Neural cell (in vitro differentiated cells): ENCODE data around the gene LDLRAD4. TPM values are rescaled to one million over a fixed set of nuclear protein-coding genes. Genes with fewer than 3 reads are reported as not detected.

Experiments
- H2AFZ ChIP-seq: fragments of 200-600, 300-800 bp; sonication (generic), shearing (Covaris generic); 2 replicates; pipeline ENCODE4 v1.6.0; 2014; ENCODE audit warnings: low read depth, mild to moderate bottlenecking, antibody characterized with exemption, low read length, moderate library complexity
- H3F3A ChIP-seq: fragments of 200-600 bp; shearing (Covaris generic); 2 replicates; pipeline ENCODE4 v1.6.1; 2016; ENCODE audit warnings: mild to moderate bottlenecking, moderate library complexity, mixed read lengths, antibody characterized with exemption, low read length; ENCODE audit not compliant: insufficient read depth, poor library complexity, severe bottlenecking
- H3K27ac ChIP-seq: fragments of 200-600, 300-800 bp; sonication (generic), shearing (Covaris generic); 2 replicates; pipeline ENCODE4 v1.5.1; 2014; ENCODE audit warnings: mild to moderate bottlenecking, low read length, moderate library complexity
- H3K27me3 ChIP-seq: fragments of 300-800, 200-600 bp; sonication (generic), shearing (Covaris generic); 2 replicates; pipeline ENCODE4 v1.6.0; 2014; ENCODE audit warnings: mild to moderate bottlenecking, low read depth, low read length, moderate library complexity; ENCODE audit not compliant: insufficient read depth
- H3K36me3 ChIP-seq: fragments of 300-800, 200-600 bp; sonication (generic), shearing (Covaris generic); 2 replicates; pipeline ENCODE4 v1.5.1; 2014; ENCODE audit warnings: mild to moderate bottlenecking, antibody characterized with exemption, low read length, moderate library complexity; ENCODE audit not compliant: insufficient read depth
- H3K4me2 ChIP-seq: fragments of 300-800, 200-600 bp; sonication (generic), shearing (Covaris generic); 2 replicates; pipeline ENCODE4 v1.6.0; 2014; ENCODE audit warnings: mild to moderate bottlenecking, low read length
- H3K4me3 ChIP-seq: fragments of 300-800, 200-600 bp; sonication (generic), shearing (Covaris generic); 2 replicates; pipeline ENCODE4 v1.5.1; 2014; ENCODE audit warnings: mild to moderate bottlenecking, low read length, moderate library complexity
- H3K79me2 ChIP-seq: fragments of 200-600 bp; shearing (Covaris generic); replicated peaks from 2 replicates; pipeline ENCODE4 v1.6.0; 2014; ENCODE audit warnings: mild to moderate bottlenecking, low read length, moderate library complexity; ENCODE audit not compliant: insufficient read depth
- H3K9ac ChIP-seq: fragments of 300-800, 200-600 bp; sonication (generic), shearing (Covaris generic); 2 replicates; pipeline ENCODE4 v1.6.1; 2016; ENCODE audit warnings: mild to moderate bottlenecking, low read length, mixed read lengths
- H3K9me2 ChIP-seq: fragments of 200-600 bp; shearing (Covaris generic); 2 replicates; pipeline ENCODE4 v1.6.1; 2016; ENCODE audit warnings: mild to moderate bottlenecking, low read length, mixed read lengths; ENCODE audit not compliant: insufficient read depth
- H3K9me3 ChIP-seq: fragments of 200-600, 300-800 bp; sonication (generic), shearing (Covaris generic); 2 replicates; pipeline ENCODE4 v1.6.1; 2016; ENCODE audit warnings: mild to moderate bottlenecking, mixed run types, low read length, moderate library complexity, mixed read lengths
- H4K20me1 ChIP-seq: fragments of 200-600 bp; shearing (Covaris generic); 2 replicates; pipeline ENCODE4 v1.6.1; 2016; ENCODE audit warnings: mild to moderate bottlenecking, mixed run types; ENCODE audit not compliant: insufficient read depth
- EP300 ChIP-seq: fragments of 450-650 bp; conservative IDR thresholded peaks from 2 replicates; pipeline ENCODE4 v1.6.1; 2014; ENCODE audit warnings: antibody characterized with exemption, mild to moderate bottlenecking, moderate library complexity; ENCODE audit not compliant: poor library complexity, severe bottlenecking
- EZH2 ChIP-seq: fragments of 200-600, 300-800 bp; shearing (Covaris generic), sonication (generic); IDR thresholded peaks from 2 replicates; pipeline ENCODE4 v1.6.1; 2014; ENCODE audit warnings: antibody characterized with exemption, low read length, borderline replicate concordance, mild to moderate bottlenecking; ENCODE audit not compliant: insufficient read depth, poor library complexity, severe bottlenecking
- MXI1 ChIP-seq: fragments of 450-650 bp; conservative IDR thresholded peaks from 2 replicates; pipeline ENCODE4 v1.6.1; 2014; ENCODE audit warnings: antibody characterized with exemption, mild to moderate bottlenecking; ENCODE audit not compliant: poor library complexity, severe bottlenecking
- POLR2AphosphoS5 ChIP-seq: IDR thresholded peaks from 2 replicates; pipeline ENCODE4 v1.6.1; 2012
- RAD21 ChIP-seq: fragments of 450-650 bp; conservative IDR thresholded peaks from 2 replicates; pipeline ENCODE4 v1.6.1; 2014; ENCODE audit warnings: antibody characterized with exemption, mild to moderate bottlenecking, moderate library complexity
- SMC3 ChIP-seq: fragments of 450-650 bp; conservative IDR thresholded peaks from 2 replicates; pipeline ENCODE4 v1.6.1; 2014; ENCODE audit warnings: antibody characterized with exemption, mild to moderate bottlenecking, moderate library complexity; ENCODE audit not compliant: poor library complexity
- TAF1 ChIP-seq: IDR thresholded peaks from 2 replicates; pipeline ENCODE4 v1.6.1; 2012; ENCODE audit warnings: low read depth
- polyA plus RNA-seq: library from polyadenylated mRNA; depleted of rRNA; stranded (reverse); fragments of >200 nt; gene quantifications from 2 replicates; pipeline ENCODE4 v1.2.3, GENCODE V29; 2014
- TF ChIP-seq, protein P1 (sequence below): fragments of 450-650 bp; IDR thresholded peaks from 2 replicates; pipeline ENCODE4 v1.5.1; 2014; ENCODE audit warnings: antibody characterized with exemption, mild to moderate bottlenecking, moderate library complexity; ENCODE audit not compliant: poor library complexity, severe bottlenecking
- TF ChIP-seq, protein P2 (sequence below): IDR thresholded peaks from 2 replicates; pipeline ENCODE4 v1.6.1; 2012; ENCODE audit warnings: borderline replicate concordance

The LDLRAD4 gene
- polyA plus RNA-seq, 1 donor from 2014 or later = 3.7 TPM

DNA sequence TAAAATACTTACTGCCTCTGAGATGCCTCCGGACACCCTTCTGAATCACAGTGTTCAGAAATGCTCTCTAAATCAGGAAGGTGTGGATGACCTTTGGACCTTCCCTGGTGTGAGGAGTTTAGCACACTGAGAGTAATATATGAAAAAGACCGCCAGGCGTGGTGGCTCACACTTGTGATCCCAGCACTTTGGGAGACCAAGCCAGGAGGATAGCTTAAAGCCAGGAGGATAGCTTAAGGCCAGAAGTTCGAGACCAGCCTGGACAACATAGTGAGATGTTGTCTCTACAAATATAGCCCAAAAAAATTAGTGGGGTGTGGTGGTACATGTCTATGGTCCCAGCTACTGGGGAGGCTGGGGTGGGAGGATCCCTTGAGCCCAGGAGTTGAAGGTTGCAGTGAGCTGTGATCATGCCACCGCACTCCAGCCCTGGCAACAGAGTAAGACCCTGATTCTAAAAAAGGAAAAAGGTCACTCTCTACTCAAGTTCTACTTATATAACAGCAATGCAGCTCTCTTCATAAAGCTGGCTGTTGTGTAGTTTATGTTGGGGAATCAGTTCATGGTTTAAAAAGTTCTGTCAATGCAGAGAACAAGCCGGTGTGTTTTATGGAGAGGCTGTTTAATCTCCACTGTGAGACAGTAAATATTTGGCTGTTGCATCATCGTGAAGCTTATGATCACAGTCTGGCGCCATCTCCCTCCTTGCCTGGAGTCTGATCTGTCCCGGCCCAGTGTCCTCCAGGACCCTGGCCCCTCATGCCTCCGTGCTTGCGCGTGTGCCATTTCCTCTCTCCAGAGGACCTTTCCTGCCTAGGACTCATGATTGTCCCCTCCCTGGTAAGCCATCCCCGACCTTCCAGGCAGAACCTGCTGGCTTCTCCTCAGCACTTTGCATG lies 323.3 kb downstream of the LDLRAD4 start:
- no peaks in the 10 kb centered on the region for H3K27me3 ChIP-seq
- H2AFZ ChIP-seq = no peak overlapping the region
- no peaks in the 10 kb centered on the region for H3K9me2 ChIP-seq
- H3K79me2 ChIP-seq = no peaks in the 10 kb centered on the region
- no peak overlapping the region for H3K4me2 ChIP-seq
- no peak overlapping the region for H3K27ac ChIP-seq
- no peak overlapping the region for H3K9ac ChIP-seq
- H3K9me3 ChIP-seq = no peaks in the 10 kb centered on the region
- H3F3A ChIP-seq = no peaks in the 10 kb centered on the region
- no peaks in the 10 kb centered on the region for H4K20me1 ChIP-seq
- TF ChIP-seq POLR2AphosphoS5 (no peak), EZH2 (no peak), TAF1 (no peak), SMC3 (no peak), RAD21 (no peak), EP300 (no peak), MXI1 (no peak)
- TF ChIP-seq, protein P1, sequence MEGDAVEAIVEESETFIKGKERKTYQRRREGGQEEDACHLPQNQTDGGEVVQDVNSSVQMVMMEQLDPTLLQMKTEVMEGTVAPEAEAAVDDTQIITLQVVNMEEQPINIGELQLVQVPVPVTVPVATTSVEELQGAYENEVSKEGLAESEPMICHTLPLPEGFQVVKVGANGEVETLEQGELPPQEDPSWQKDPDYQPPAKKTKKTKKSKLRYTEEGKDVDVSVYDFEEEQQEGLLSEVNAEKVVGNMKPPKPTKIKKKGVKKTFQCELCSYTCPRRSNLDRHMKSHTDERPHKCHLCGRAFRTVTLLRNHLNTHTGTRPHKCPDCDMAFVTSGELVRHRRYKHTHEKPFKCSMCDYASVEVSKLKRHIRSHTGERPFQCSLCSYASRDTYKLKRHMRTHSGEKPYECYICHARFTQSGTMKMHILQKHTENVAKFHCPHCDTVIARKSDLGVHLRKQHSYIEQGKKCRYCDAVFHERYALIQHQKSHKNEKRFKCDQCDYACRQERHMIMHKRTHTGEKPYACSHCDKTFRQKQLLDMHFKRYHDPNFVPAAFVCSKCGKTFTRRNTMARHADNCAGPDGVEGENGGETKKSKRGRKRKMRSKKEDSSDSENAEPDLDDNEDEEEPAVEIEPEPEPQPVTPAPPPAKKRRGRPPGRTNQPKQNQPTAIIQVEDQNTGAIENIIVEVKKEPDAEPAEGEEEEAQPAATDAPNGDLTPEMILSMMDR = no peak
- TF ChIP-seq, protein P2, sequence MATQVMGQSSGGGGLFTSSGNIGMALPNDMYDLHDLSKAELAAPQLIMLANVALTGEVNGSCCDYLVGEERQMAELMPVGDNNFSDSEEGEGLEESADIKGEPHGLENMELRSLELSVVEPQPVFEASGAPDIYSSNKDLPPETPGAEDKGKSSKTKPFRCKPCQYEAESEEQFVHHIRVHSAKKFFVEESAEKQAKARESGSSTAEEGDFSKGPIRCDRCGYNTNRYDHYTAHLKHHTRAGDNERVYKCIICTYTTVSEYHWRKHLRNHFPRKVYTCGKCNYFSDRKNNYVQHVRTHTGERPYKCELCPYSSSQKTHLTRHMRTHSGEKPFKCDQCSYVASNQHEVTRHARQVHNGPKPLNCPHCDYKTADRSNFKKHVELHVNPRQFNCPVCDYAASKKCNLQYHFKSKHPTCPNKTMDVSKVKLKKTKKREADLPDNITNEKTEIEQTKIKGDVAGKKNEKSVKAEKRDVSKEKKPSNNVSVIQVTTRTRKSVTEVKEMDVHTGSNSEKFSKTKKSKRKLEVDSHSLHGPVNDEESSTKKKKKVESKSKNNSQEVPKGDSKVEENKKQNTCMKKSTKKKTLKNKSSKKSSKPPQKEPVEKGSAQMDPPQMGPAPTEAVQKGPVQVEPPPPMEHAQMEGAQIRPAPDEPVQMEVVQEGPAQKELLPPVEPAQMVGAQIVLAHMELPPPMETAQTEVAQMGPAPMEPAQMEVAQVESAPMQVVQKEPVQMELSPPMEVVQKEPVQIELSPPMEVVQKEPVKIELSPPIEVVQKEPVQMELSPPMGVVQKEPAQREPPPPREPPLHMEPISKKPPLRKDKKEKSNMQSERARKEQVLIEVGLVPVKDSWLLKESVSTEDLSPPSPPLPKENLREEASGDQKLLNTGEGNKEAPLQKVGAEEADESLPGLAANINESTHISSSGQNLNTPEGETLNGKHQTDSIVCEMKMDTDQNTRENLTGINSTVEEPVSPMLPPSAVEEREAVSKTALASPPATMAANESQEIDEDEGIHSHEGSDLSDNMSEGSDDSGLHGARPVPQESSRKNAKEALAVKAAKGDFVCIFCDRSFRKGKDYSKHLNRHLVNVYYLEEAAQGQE = no peak
- H3K4me3 ChIP-seq = no peak overlapping the region
- H3K36me3 ChIP-seq = no peaks in the 10 kb centered on the region

DNA sequence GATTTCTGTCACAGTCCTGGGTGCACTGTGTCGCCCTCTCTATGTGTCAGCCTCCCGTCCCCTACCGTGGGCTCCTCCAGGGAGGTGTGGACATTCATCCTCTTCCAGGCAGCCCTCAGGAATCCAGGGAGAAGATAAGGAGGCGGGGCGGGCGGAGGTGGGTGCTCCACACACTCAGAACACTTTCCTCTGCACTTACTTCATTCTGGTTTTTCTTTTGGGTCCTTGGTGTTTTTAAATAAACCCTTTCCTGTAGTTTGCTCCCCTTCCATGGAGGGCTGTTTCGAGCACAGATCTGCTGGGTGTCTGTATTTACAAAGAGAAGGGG lies 323.9 kb downstream of the LDLRAD4 start:
- Histone ChIP-seq H3K79me2 (no peaks in the 10 kb centered on the region), H3F3A (no peaks in the 10 kb centered on the region), H3K27me3 (no peaks in the 10 kb centered on the region), H4K20me1 (no peaks in the 10 kb centered on the region), H3K27ac (no peak overlapping the region), H3K4me2 (no peak overlapping the region), H3K4me3 (no peak overlapping the region), H3K9ac (no peak overlapping the region), H3K9me3 (no peaks in the 10 kb centered on the region), H3K36me3 (no peaks in the 10 kb centered on the region), H3K9me2 (no peaks in the 10 kb centered on the region), H2AFZ (no peak overlapping the region)
- TF ChIP-seq, protein P1 = no peak
- TF ChIP-seq RAD21 (no peak), TAF1 (no peak), EZH2 (no peak), MXI1 (no peak), POLR2AphosphoS5 (no peak), SMC3 (no peak)
- TF ChIP-seq, protein P2 = no peak
